HEK293T (cell line): Measurements from ENCODE around the gene AGBL4.

ENCODE experiments used
- ARNT ChIP-seq: fragments of 450-650 bp; IDR thresholded peaks from 2 replicates; pipeline ENCODE4 v1.6.1; 2017; ENCODE audit warnings: mild to moderate bottlenecking
- BHLHE40 ChIP-seq: fragments of 450-650 bp; IDR thresholded peaks from 2 replicates; pipeline ENCODE4 v1.6.1; 2016; ENCODE audit warnings: mild to moderate bottlenecking, moderate library complexity, borderline replicate concordance
- FOXA1 ChIP-seq: fragments of 450-650 bp; IDR thresholded peaks from 2 replicates; pipeline ENCODE4 v1.6.1; 2016; ENCODE audit warnings: mild to moderate bottlenecking
- FOXK2 ChIP-seq: fragments of 450-650 bp; IDR thresholded peaks from 2 replicates; pipeline ENCODE4 v1.6.1; 2016; ENCODE audit warnings: mild to moderate bottlenecking
- FOXM1 ChIP-seq: fragments of 450-650 bp; IDR thresholded peaks from 2 replicates; pipeline ENCODE4 v1.6.1; 2017; ENCODE audit warnings: mild to moderate bottlenecking, borderline replicate concordance
- NFRKB ChIP-seq: fragments of 450-650 bp; IDR thresholded peaks from 2 replicates; pipeline ENCODE4 v1.6.1; 2016; ENCODE audit warnings: mild to moderate bottlenecking, moderate library complexity
- SP1 ChIP-seq: fragments of 450-650 bp; IDR thresholded peaks from 2 replicates; pipeline ENCODE4 v1.6.1; 2017
- SUZ12 ChIP-seq: fragments of 450-650 bp; IDR thresholded peaks from 2 replicates; pipeline ENCODE4 v1.6.1; 2016; ENCODE audit warnings: mild to moderate bottlenecking

DNA sequence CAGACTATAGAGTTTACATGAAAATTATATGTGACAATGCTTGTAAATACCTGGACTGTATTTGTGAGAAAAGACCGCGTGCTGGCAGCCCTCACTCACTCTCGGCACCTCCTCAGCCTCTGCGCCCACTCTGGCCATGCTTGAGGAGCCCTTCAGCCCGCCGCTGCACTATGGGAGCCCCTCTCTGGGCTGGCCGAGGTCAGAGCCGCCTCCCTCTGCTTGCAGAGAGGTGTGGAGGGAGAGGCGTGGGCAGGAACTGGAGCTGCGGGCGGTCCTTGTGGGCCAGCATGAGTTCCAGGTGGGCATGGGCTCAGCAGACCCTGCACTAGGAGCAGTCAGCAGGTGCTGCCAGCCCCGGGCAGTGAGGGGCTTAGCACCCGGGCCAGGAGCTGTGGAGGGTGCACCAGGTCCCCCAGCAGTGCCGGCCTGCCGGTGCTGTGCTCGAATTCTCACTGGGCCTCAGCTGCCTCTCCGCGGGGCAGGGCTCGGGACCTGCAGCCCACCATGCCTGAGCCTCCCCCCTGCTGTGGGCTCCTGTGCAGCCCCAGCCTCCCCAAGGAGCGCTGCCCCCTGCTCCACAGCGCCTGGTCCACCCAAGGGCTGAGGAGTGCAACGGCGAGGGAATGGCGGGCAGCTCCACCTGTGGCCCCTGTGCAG is 482.5 kb downstream of the AGBL4 start:
- TF ChIP-seq SUZ12: no peak
- no peak for TF ChIP-seq FOXK2
- no peak for TF ChIP-seq BHLHE40
- no peak for TF ChIP-seq FOXA1
- TF ChIP-seq NFRKB: no peak
- TF ChIP-seq SP1: no peak
- no peak for TF ChIP-seq FOXM1
- no peak for TF ChIP-seq ARNT
